Lung (tissue), 12 donors: Measurements from ENCODE around the gene PHF14. TPM values are rescaled to one million over a fixed set of nuclear protein-coding genes. Genes with fewer than 3 reads are reported as not detected.

Experiments
- ATAC-seq: fragments of 200-7000 bp; cut with Tn5 transposase; one replicate; pipeline ENCODE4 v1.9.1; 2020; ENCODE audit warnings: moderate number of reproducible peaks; ENCODE audit not compliant: insufficient read depth, low FRiP score
- DNase-seq, 3 donors: peaks; one replicate each; pipeline ENCODE4 v3.0.0-alpha.2; 2013 to 2017
- H3K27ac ChIP-seq, 2 donors: one replicate each; pipeline ENCODE4 v1.5.1; 2013; ENCODE audit warnings: mild to moderate bottlenecking in 2 of 2, moderate library complexity in 2 of 2, control low read depth in 1 of 2, inconsistent platforms in 1 of 2, low read depth in 1 of 2, low read length in 1 of 2
- H3K27me3 ChIP-seq, 3 donors: one replicate each; pipeline ENCODE4 v1.5.1; 2013; ENCODE audit warnings: low read length in 2 of 3; ENCODE audit not compliant: control insufficient read depth in 3 of 3, insufficient read depth in 3 of 3
- H3K36me3 ChIP-seq, 4 donors: one replicate each; pipeline ENCODE4 v1.5.1; 2013; ENCODE audit warnings: low read length in 4 of 4, mild to moderate bottlenecking in 1 of 4, moderate library complexity in 1 of 4; ENCODE audit not compliant: control insufficient read depth in 4 of 4, insufficient read depth in 4 of 4
- H3K4me1 ChIP-seq, 5 donors: one replicate each; pipeline ENCODE4 v1.5.1; 2013; ENCODE audit warnings: low read length in 5 of 5, mild to moderate bottlenecking in 2 of 5, moderate library complexity in 1 of 5; ENCODE audit not compliant: control insufficient read depth in 5 of 5, insufficient read depth in 5 of 5
- H3K4me3 ChIP-seq: one replicate; pipeline ENCODE4 v1.5.1; 2013; ENCODE audit warnings: mild to moderate bottlenecking, control low read depth, moderate library complexity
- H3K9ac ChIP-seq, 2 donors: one replicate each; pipeline ENCODE4 v1.5.1; 2013; ENCODE audit warnings: low read length in 2 of 2, control low read depth in 1 of 2; ENCODE audit not compliant: insufficient read depth in 1 of 2
- H3K9me3 ChIP-seq, 4 donors: one replicate each; pipeline ENCODE4 v1.5.1; 2013; ENCODE audit warnings: low read length in 3 of 4, mild to moderate bottlenecking in 1 of 4, moderate library complexity in 1 of 4; ENCODE audit not compliant: control insufficient read depth in 4 of 4, insufficient read depth in 3 of 4
- CTCF ChIP-seq: IDR thresholded peaks from 2 replicates; pipeline ENCODE4 v1.5.1; 2012; ENCODE audit warnings: mild to moderate bottlenecking; ENCODE audit errors: control extremely low read depth, extremely low read depth
- WGBS, 2 donors: extraction: QIAGEN DNeasy Blood & Tissue Kit; methylation state at CpG; one replicate each; pipeline ENCODE4 v1.1.7; 2013; 5-methylcytosine and 5-hydroxymethylcytosine counted together
- polyA plus RNA-seq, 2 donors: library from polyadenylated mRNA; stranded (reverse); fragments of 200-250 nt; gene quantifications; one replicate each; pipeline ENCODE4 v1.2.1, GENCODE V29; 2013
- total RNA-seq, 2 donors: library from RNA; depleted of rRNA in 1 of 2; stranded (reverse); fragments of >200 nt in 1 of 2; gene quantifications; one replicate each; pipeline ENCODE4 v1.2.1, GENCODE V29; 2014 to 2021
- donor health status: control.
- donor health status: control.
- donor health status: Bipolar disorder and iron deficiency.
- donor health status: healthy.
- donor health status: DM: yes; HTN: yes; CAD: no.

Gene PHF14
- total and polyA plus RNA-seq, 4 donors = 12.9 to 89.5 (median 24.7) TPM

DNA sequence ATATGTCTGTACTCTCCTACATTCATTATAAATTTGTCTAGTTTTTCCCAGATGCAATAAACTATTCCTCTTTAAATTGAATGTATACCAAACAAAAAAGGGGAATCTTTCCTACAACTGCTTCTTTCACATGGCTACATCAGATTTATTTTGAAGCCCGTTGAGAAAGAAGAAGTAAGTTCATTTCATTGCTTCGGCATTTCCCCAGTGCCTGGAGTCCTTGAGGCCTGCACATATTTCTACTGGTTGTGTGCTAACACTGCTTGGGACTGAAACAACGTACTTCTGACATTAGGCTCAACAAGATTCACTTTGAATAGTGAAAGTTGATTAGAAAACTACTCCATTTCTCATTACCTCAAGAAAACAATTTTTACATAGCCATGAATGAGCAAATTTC lies 201.7 kb downstream of the PHF14 start:
- no peak for TF ChIP-seq CTCF
- Histone ChIP-seq H3K36me3 (no peaks in the 10 kb centered on the region), H3K4me3 (no peak overlapping the region), H3K9me3 (no peaks in the 10 kb centered on the region), H3K9ac (no peak overlapping the region), H3K27ac (no peak overlapping the region), H3K4me1 (peaks cover 0 to 17% (median 0%) of the 10 kb centered on the region in 5 donors), H3K27me3 (no peaks in the 10 kb centered on the region)
- ATAC-seq (no peak), DNase-seq (no peak)
- 61 to 69% methylated on average over 3 of the region's 3 CpGs for WGBS, 2 donors

GRCh38 chr7:11175887-11176286 lies 202.2 kb downstream of the PHF14 start:
- Histone ChIP-seq H3K27ac (no peak overlapping the region), H3K9ac (no peak overlapping the region), H3K4me1 (peaks cover 0 to 12% (median 0%) of the 10 kb centered on the region in 5 donors), H3K27me3 (no peaks in the 10 kb centered on the region), H3K4me3 (no peak overlapping the region), H3K36me3 (no peaks in the 10 kb centered on the region), H3K9me3 (no peaks in the 10 kb centered on the region)
- no peak for ATAC-seq
- no peak for DNase-seq
- no peak for TF ChIP-seq CTCF
- WGBS, 2 donors = 69 to 84% methylated on average over 3 of the region's 3 CpGs

GRCh38 chr7:11176985-11177555 lies 203.4 kb downstream of the PHF14 start:
- no peak overlapping the region for H3K4me3 ChIP-seq
- DNase-seq (no peak), ATAC-seq (no peak)
- H3K27ac ChIP-seq = no peak overlapping the region
- WGBS, 2 donors = 97 to 100% methylated on average over 1 of the region's 1 CpG
- no peak overlapping the region for H3K9ac ChIP-seq
- peaks cover 0 to under 1% (median 0%) of the 10 kb centered on the region in 5 donors for H3K4me1 ChIP-seq
- H3K27me3 ChIP-seq = no peaks in the 10 kb centered on the region
- no peaks in the 10 kb centered on the region for H3K9me3 ChIP-seq
- TF ChIP-seq CTCF = no peak
- H3K36me3 ChIP-seq = no peaks in the 10 kb centered on the region

DNA sequence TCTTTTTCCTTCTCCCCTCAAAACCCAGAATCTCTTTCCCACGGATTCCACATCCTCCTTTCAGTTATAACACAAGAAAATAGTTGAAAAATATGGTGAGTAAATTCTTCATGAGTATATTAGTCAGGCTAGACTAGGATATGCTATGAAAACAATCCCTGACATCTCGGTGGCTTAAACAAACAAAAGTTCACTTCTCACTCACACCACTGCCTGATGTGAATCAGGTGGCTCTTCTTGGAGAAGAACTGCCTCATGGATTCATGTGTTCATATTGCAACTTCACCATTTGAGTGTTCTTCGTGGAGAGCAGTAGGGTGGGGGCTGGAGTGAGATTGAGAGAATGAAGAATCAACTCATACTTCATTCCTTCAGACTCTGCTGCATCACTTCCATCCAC lies 204.1 kb downstream of the PHF14 start:
- DNase-seq = no peak
- Histone ChIP-seq H3K4me1 (no peaks in the 10 kb centered on the region), H3K27ac (no peak overlapping the region), H3K9ac (no peak overlapping the region), H3K9me3 (no peaks in the 10 kb centered on the region), H3K4me3 (no peak overlapping the region), H3K36me3 (no peaks in the 10 kb centered on the region), H3K27me3 (no peaks in the 10 kb centered on the region)
- no peak for ATAC-seq
- no peak for TF ChIP-seq CTCF
- 59 to 81% methylated on average over 3 of the region's 3 CpGs for WGBS, 2 donors
